HepG2 (cell line): ENCODE measurements around the gene ZNF853. TPM values are rescaled to one million over a fixed set of nuclear protein-coding genes. Genes with fewer than 3 reads are reported as not detected.
A peak's percentile ranks its signal among the peaks of the same experiment; 100 is the strongest.

ENCODE experiments used
- DRAP1 ChIP-seq: IDR thresholded peaks from 2 replicates; pipeline ENCODE4 v1.6.1; 2016; ENCODE audit warnings: missing genetic modification reagents, missing compliant biosample characterization
- ETV5 ChIP-seq: IDR thresholded peaks from 2 replicates; pipeline ENCODE4 v1.6.1; 2018; ENCODE audit warnings: missing biosample characterization, missing genetic modification reagents, inconsistent platforms, borderline replicate concordance
- IKZF4 ChIP-seq: sonication (generic); formaldehyde crosslinking; IDR thresholded peaks from 2 replicates; pipeline ENCODE4 v1.5.1; 2020; ENCODE audit warnings: borderline replicate concordance, mild to moderate bottlenecking, low read depth, missing genetic modification reagents; ENCODE audit errors: not compliant biosample characterization
- LBX2 ChIP-seq: sonication (generic); formaldehyde crosslinking; IDR thresholded peaks from 2 replicates; pipeline ENCODE4 v1.5.0; 2020; ENCODE audit warnings: missing genetic modification reagents, mild to moderate bottlenecking, borderline replicate concordance
- NR2F6 ChIP-seq, 2 experiments: IDR thresholded peaks; 2 replicates each; pipeline ENCODE4 v1.6.1; 2016; ENCODE audit warnings: antibody characterized with exemption in 1 of 2, mild to moderate bottlenecking in 1 of 2
- PHF5A ChIP-seq: IDR thresholded peaks from one replicate; pipeline ENCODE4 v1.6.1; 2018; ENCODE audit warnings: low read depth, missing genetic modification reagents; ENCODE audit not compliant: unreplicated experiment
- PPARG ChIP-seq: conservative IDR thresholded peaks from 2 replicates; pipeline ENCODE4 v1.6.1; 2016; ENCODE audit warnings: missing biosample characterization, missing genetic modification reagents
- RXRB ChIP-seq: IDR thresholded peaks from 2 replicates; pipeline ENCODE4 v1.6.1; 2016; ENCODE audit warnings: borderline replicate concordance, missing genetic modification reagents, missing compliant biosample characterization
- ZEB1 ChIP-seq: IDR thresholded peaks from 2 replicates; pipeline ENCODE4 v1.6.1; 2012; ENCODE audit warnings: mild to moderate bottlenecking, low read depth, inconsistent platforms; ENCODE audit not compliant: insufficient replicate concordance
- ZNF136 ChIP-seq: sonication (generic); formaldehyde crosslinking; IDR thresholded peaks from 2 replicates; pipeline ENCODE4 v1.8.1; 2022; ENCODE audit warnings: low read depth, mild to moderate bottlenecking, moderate library complexity, missing genetic modification reagents
- ZNF503 ChIP-seq: sonication (generic); formaldehyde crosslinking; IDR thresholded peaks from 2 replicates; pipeline ENCODE4 v1.4.0; 2020; ENCODE audit warnings: missing genetic modification reagents
- ZNF589 ChIP-seq: sonication (generic); formaldehyde crosslinking; conservative IDR thresholded peaks from 2 replicates; pipeline ENCODE4 v1.8.0; 2022; ENCODE audit warnings: mild to moderate bottlenecking, moderate library complexity, missing genetic modification reagents
- ZNF605 ChIP-seq: sonication (generic); formaldehyde crosslinking; IDR thresholded peaks from 2 replicates; pipeline ENCODE4 v1.8.0; 2022; ENCODE audit warnings: mild to moderate bottlenecking, missing genetic modification reagents
- ZNF776 ChIP-seq: sonication (generic); formaldehyde crosslinking; IDR thresholded peaks from 2 replicates; pipeline ENCODE4 v1.4.0; 2020; ENCODE audit warnings: mild to moderate bottlenecking, missing genetic modification reagents
- ZNF784 ChIP-seq: sonication (generic); formaldehyde crosslinking; IDR thresholded peaks from 2 replicates; pipeline ENCODE4 v1.5.1; 2020; ENCODE audit warnings: missing genetic modification reagents, mild to moderate bottlenecking, borderline replicate concordance
- polyA plus RNA-seq, 8 experiments: library from polyadenylated mRNA; depleted of rRNA in 3 of 8; stranded (reverse) in 7 of 8; unstranded in 1 of 8; fragments of >200 nt; fragmentation: Illumina TruSeq in 4 of 8; extraction: Trizol in 4 of 8; gene quantifications; 2 replicates each; pipeline versions ENCODE4 v1.2.1 to v1.2.3, GENCODE V29; 2011 to 2016; ENCODE audit warnings: low read depth in 4 of 8, missing spikeins in 1 of 8, mixed read lengths in 1 of 8; ENCODE audit not compliant: insufficient read depth in 1 of 8
- total RNA-seq, 5 experiments: library from RNA; depleted of rRNA; stranded (reverse); fragments of >200 nt; fragmentation: Illumina TruSeq; extraction: Trizol; gene quantifications; 2 replicates each; pipeline ENCODE4 v1.2.3, GENCODE V29; 2016; ENCODE audit warnings: low read depth in 1 of 5

ZNF853 gene
- total and polyA plus RNA-seq, 2 of the 13 experiments (the other 11 are each of a cell fraction or from before 2014, with no cell fraction given): 2.1 to 6.2 TPM

GRCh38 chr7:6615723-6616555 is 529 bp downstream of the ZNF853 start (continued):
- TF ChIP-seq NR2F6 (IDR thresholded peaks at IDR 0.05) (peak; percentile 32; the same call in 1 of the 2 replicates), NR2F6 (CRISPR knock-in tag; IDR thresholded peaks at IDR 0.05) (peak; percentile 50; the same call in 1 of the 2 replicates), ZNF589 (CRISPR knock-in tag) (no peak), DRAP1 (CRISPR knock-in tag) (peak; percentile 55; the same call in 1 of the 2 replicates), ZNF784 (CRISPR knock-in tag) (0 out of 2 replicates have a peak, but pooled peaks have one; percentile 49), LBX2 (CRISPR knock-in tag) (no peak), PPARG (peak; percentile 41; the same call in 1 of the 2 replicates), ZEB1 (no peak), PHF5A (CRISPR knock-in tag) (no peak), ZNF136 (CRISPR knock-in tag) (no peak), RXRB (CRISPR knock-in tag) (peak; percentile 54), ZNF605 (CRISPR knock-in tag) (peak; percentile 56), ZNF503 (CRISPR knock-in tag) (peak; percentile 45; the same call in 1 of the 2 replicates), ZNF776 (CRISPR knock-in tag) (peak; percentile 71; the same call in 1 of the 2 replicates), IKZF4 (CRISPR knock-in tag) (peak; percentile 66), ETV5 (peak; percentile 86)
